ENCODE measurements around the gene ARL9.

The ARL9 gene

GRCh38 chr4:56475917-56476316, 29.7 kb upstream of the ARL9 start:
- peaks cover 20% of the 10 kb centered on the region for H3K36me3 ChIP-seq (ENCODE audit: control insufficient read depth, insufficient read depth, low read length)
- H3K9ac ChIP-seq (ENCODE audit: low read length) = no peak overlapping the region
- no peaks in the 10 kb centered on the region for H3K4me1 ChIP-seq (ENCODE audit: control insufficient read depth, insufficient read depth, low read length)
- H3K4me3 ChIP-seq (ENCODE audit: low read length) = no peak overlapping the region
- H3K27me3 ChIP-seq (ENCODE audit: control insufficient read depth, insufficient read depth, low read length) = no peaks in the 10 kb centered on the region
- no peak overlapping the region for H3K27ac ChIP-seq (ENCODE audit: low read depth, low read length)

- no peak overlapping the region for H3K27ac ChIP-seq (ENCODE audit: low read depth, low read length)
- peaks cover 16% of the 10 kb centered on the region for H3K36me3 ChIP-seq (ENCODE audit: control insufficient read depth, insufficient read depth, low read length)
- H3K4me1 ChIP-seq (ENCODE audit: control insufficient read depth, insufficient read depth, low read length) = no peaks in the 10 kb centered on the region
- H3K9ac ChIP-seq (ENCODE audit: low read length) = no peak overlapping the region
- no peak overlapping the region for H3K4me3 ChIP-seq (ENCODE audit: low read length)
- H3K27me3 ChIP-seq (ENCODE audit: control insufficient read depth, insufficient read depth, low read length) = no peaks in the 10 kb centered on the region
Measured at GRCh38 chr4:56477192-56477702, 28.3 kb upstream of the ARL9 start.

GRCh38 chr4:56480691-56481090, 24.9 kb upstream of the ARL9 start:
- H3K9ac ChIP-seq (ENCODE audit: low read length) = no peak overlapping the region
- peaks cover 7% of the 10 kb centered on the region for H3K36me3 ChIP-seq (ENCODE audit: control insufficient read depth, insufficient read depth, low read length)

GRCh38 chr4:56496241-56496640, 9.3 kb upstream of the ARL9 start:
- peaks cover 8% of the 10 kb centered on the region for H3K36me3 ChIP-seq (ENCODE audit: control insufficient read depth, insufficient read depth, low read length)
- no peak overlapping the region for H3K4me3 ChIP-seq (ENCODE audit: low read length)
- H3K27ac ChIP-seq (ENCODE audit: low read depth, low read length) = no peak overlapping the region
- H3K27me3 ChIP-seq (ENCODE audit: control insufficient read depth, insufficient read depth, low read length) = no peaks in the 10 kb centered on the region
- H3K4me1 ChIP-seq (ENCODE audit: control insufficient read depth, insufficient read depth, low read length) = no peaks in the 10 kb centered on the region
- no peak overlapping the region for H3K9ac ChIP-seq (ENCODE audit: low read length)

More at GRCh38 chr4:56480691-56481090, 24.9 kb upstream of the ARL9 start:
- Histone ChIP-seq H3K27ac (ENCODE audit: low read depth, low read length) (no peak overlapping the region), H3K4me3 (ENCODE audit: low read length) (no peak overlapping the region), H3K27me3 (ENCODE audit: control insufficient read depth, insufficient read depth, low read length) (no peaks in the 10 kb centered on the region), H3K4me1 (ENCODE audit: control insufficient read depth, insufficient read depth, low read length) (no peaks in the 10 kb centered on the region)

GRCh38 chr4:56511098-56511497, 5.5 kb downstream of the ARL9 start:
- Histone ChIP-seq H3K27ac (ENCODE audit: low read depth, low read length) (peak overlapping the region; percentile 27), H3K36me3 (ENCODE audit: control insufficient read depth, insufficient read depth, low read length) (no peaks in the 10 kb centered on the region), H3K27me3 (ENCODE audit: control insufficient read depth, insufficient read depth, low read length) (no peaks in the 10 kb centered on the region), H3K4me3 (ENCODE audit: low read length) (no peak overlapping the region), H3K4me1 (ENCODE audit: control insufficient read depth, insufficient read depth, low read length) (peaks cover 6% of the 10 kb centered on the region), H3K9ac (ENCODE audit: low read length) (no peak overlapping the region)

- H3K27ac ChIP-seq (ENCODE audit: low read depth, low read length) = peak overlapping the region; percentile 27
- H3K9ac ChIP-seq (ENCODE audit: low read length) = no peak overlapping the region
- H3K4me1 ChIP-seq (ENCODE audit: control insufficient read depth, insufficient read depth, low read length) = peaks cover 6% of the 10 kb centered on the region
- no peak overlapping the region for H3K4me3 ChIP-seq (ENCODE audit: low read length)
- H3K36me3 ChIP-seq (ENCODE audit: control insufficient read depth, insufficient read depth, low read length) = no peaks in the 10 kb centered on the region
- no peaks in the 10 kb centered on the region for H3K27me3 ChIP-seq (ENCODE audit: control insufficient read depth, insufficient read depth, low read length)
Measured at GRCh38 chr4:56512166-56512565, 6.6 kb downstream of the ARL9 start.

- Histone ChIP-seq H3K4me1 (ENCODE audit: control insufficient read depth, insufficient read depth, low read length) (peaks cover 6% of the 10 kb centered on the region), H3K4me3 (ENCODE audit: low read length) (no peak overlapping the region), H3K36me3 (ENCODE audit: control insufficient read depth, insufficient read depth, low read length) (no peaks in the 10 kb centered on the region), H3K27me3 (ENCODE audit: control insufficient read depth, insufficient read depth, low read length) (no peaks in the 10 kb centered on the region), H3K9ac (ENCODE audit: low read length) (no peak overlapping the region), H3K27ac (ENCODE audit: low read depth, low read length) (no peak overlapping the region)
Measured at GRCh38 chr4:56513517-56513916, 7.9 kb downstream of the ARL9 start.

- no peaks in the 10 kb centered on the region for H3K36me3 ChIP-seq (ENCODE audit: control insufficient read depth, insufficient read depth, low read length)
- H3K4me3 ChIP-seq (ENCODE audit: low read length) = peak overlapping the region; percentile 77
- peak overlapping the region; percentile 35 for H3K9ac ChIP-seq (ENCODE audit: low read length)
- peak overlapping the region; percentile 44 for H3K27ac ChIP-seq (ENCODE audit: low read depth, low read length)
- no peaks in the 10 kb centered on the region for H3K27me3 ChIP-seq (ENCODE audit: control insufficient read depth, insufficient read depth, low read length)
- peaks cover 5% of the 10 kb centered on the region for H3K4me1 ChIP-seq (ENCODE audit: control insufficient read depth, insufficient read depth, low read length)
Measured at GRCh38 chr4:56530269-56531148, 24.9 kb downstream of the ARL9 start.

- Histone ChIP-seq H3K27ac (ENCODE audit: low read depth, low read length) (no peak overlapping the region), H3K27me3 (ENCODE audit: control insufficient read depth, insufficient read depth, low read length) (no peaks in the 10 kb centered on the region), H3K36me3 (ENCODE audit: control insufficient read depth, insufficient read depth, low read length) (no peaks in the 10 kb centered on the region), H3K9ac (ENCODE audit: low read length) (no peak overlapping the region), H3K4me3 (ENCODE audit: low read length) (peak overlapping the region; percentile 77), H3K4me1 (ENCODE audit: control insufficient read depth, insufficient read depth, low read length) (peaks cover 5% of the 10 kb centered on the region)
Measured at GRCh38 chr4:56531149-56531770, 25.7 kb downstream of the ARL9 start.

- Histone ChIP-seq H3K27ac (ENCODE audit: low read depth, low read length) (no peak overlapping the region), H3K27me3 (ENCODE audit: control insufficient read depth, insufficient read depth, low read length) (no peaks in the 10 kb centered on the region), H3K36me3 (ENCODE audit: control insufficient read depth, insufficient read depth, low read length) (no peaks in the 10 kb centered on the region), H3K9ac (ENCODE audit: low read length) (no peak overlapping the region), H3K4me1 (ENCODE audit: control insufficient read depth, insufficient read depth, low read length) (peaks cover 5% of the 10 kb centered on the region), H3K4me3 (ENCODE audit: low read length) (no peak overlapping the region)
Measured at GRCh38 chr4:56531823-56532222, 26.2 kb downstream of the ARL9 start.

GRCh38 chr4:56532239-56532638, 26.6 kb downstream of the ARL9 start:
- Histone ChIP-seq H3K4me1 (ENCODE audit: control insufficient read depth, insufficient read depth, low read length) (peaks cover 5% of the 10 kb centered on the region), H3K27me3 (ENCODE audit: control insufficient read depth, insufficient read depth, low read length) (no peaks in the 10 kb centered on the region), H3K36me3 (ENCODE audit: control insufficient read depth, insufficient read depth, low read length) (no peaks in the 10 kb centered on the region), H3K4me3 (ENCODE audit: low read length) (no peak overlapping the region), H3K9ac (ENCODE audit: low read length) (no peak overlapping the region), H3K27ac (ENCODE audit: low read depth, low read length) (no peak overlapping the region)

- Histone ChIP-seq H3K4me1 (ENCODE audit: control insufficient read depth, insufficient read depth, low read length) (peaks cover 2% of the 10 kb centered on the region), H3K27ac (ENCODE audit: low read depth, low read length) (no peak overlapping the region), H3K9ac (ENCODE audit: low read length) (no peak overlapping the region), H3K27me3 (ENCODE audit: control insufficient read depth, insufficient read depth, low read length) (no peaks in the 10 kb centered on the region), H3K36me3 (ENCODE audit: control insufficient read depth, insufficient read depth, low read length) (no peaks in the 10 kb centered on the region), H3K4me3 (ENCODE audit: low read length) (no peak overlapping the region)
Measured at GRCh38 chr4:56535915-56536314, 30.3 kb downstream of the ARL9 start.
